HG02973 (cell line): ENCODE results near the gene GMDS.

Experiments
- ATAC-seq: cut with Tn5 transposase; IDR thresholded peaks from one replicate; pipeline ENCODE4 v1.9.1; 2021; ENCODE audit warnings: moderate library complexity; ENCODE audit not compliant: unreplicated experiment

GMDS gene

DNA sequence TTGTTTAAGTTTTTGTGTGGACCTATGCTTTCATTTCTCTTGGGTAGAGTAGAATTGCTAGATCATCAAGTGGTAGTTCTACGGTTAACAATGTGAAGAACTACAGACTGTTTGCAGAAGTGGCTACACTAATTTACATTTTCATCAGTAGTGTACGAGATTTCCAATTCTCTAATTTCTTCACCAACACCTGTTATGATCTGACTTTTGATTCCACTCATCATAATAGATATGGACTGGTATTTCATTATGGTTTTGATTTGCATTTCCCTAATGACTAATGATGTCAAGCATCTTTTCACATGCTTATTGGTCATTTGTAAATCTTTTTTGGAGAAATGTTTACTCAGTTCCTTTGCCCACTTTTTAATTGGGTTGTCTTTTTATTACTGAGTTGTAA, 244.4 kb downstream of the GMDS start:
- ATAC-seq: no peak

DNA sequence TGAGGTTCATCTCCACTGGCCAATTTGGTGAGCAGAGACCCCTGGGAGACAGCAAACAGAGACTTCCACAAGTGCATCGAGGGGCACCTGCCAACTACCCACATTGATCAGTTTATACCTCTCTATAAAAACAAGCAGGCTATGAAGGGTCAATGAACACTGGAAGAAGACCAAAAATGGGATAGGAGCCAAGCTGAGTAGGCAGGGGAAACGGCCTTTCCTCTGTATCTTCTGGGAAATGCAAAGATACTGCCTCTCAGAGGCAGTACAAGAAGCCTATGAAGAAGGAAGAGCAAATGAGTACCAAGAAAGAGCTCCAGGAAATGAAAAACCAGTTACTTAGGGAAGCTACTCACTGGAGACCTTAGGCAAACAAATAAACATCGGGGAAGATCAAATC, 247.7 kb downstream of the GMDS start:
- no peak for ATAC-seq

DNA sequence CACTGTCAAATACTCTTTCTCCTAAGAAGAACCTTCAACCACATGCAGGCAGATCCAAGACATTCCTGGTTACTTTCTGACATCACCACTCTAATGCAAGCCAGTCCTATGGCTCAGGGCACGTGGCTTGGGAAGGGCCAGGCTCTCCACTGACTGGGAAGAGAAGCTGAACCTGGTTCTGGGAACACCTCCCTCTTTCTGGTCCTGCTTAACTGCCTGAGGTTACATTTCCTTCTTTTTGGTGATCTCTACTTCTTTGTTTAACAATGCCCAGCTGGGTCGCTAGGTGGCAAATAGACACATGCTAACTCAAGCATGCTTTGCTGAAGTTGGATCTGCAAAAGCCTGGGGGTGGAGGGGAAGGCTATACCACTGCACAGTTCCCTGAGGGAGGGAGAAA, 249.8 kb downstream of the GMDS start:
- ATAC-seq: no peak

DNA sequence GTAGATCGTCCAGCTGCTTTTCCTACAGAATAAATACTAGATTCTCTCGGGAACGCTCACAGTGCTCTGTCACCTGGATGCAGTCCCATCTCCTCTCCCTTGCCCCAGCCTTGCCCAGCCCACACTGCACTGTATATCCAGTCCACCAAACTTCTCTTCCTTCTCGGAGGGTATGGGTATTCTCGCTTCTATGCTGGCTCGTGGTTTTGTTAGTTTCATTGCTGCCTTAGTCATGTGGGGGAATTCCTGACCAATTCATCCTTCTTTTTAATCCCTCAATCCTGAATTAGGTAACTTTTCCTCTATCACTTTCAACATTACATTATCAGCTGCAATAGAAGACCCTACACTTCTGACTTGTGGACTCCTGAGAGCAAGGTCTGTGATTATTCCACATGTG, 252.4 kb downstream of the GMDS start:
- ATAC-seq: no peak

DNA sequence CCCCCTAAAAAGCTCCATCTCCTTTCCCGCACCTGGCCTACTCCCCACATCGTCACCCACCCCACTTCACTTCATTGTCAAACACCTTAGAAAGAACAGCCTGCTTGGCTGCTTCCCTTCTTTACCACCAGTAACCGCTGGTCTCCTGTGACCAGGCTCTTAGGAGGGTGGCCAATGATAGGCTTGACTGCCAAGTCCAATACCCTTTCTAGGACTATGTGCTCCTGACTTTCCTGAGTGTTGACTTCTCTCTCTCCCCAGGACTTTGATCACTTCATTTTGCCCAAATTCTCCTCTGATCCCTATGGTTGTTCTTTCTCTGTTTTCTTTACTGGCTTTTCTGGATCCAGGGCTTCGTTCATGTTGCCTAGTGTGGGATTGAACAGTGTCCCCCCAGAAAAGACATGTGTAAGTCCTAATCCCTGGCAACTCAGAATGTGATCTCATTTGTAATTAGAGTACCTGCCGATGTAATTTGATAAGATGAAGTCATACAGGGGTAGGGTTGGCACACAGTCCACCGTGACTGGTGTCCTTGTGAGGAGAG, 254.0 kb downstream of the GMDS start:
- ATAC-seq: no peak

DNA sequence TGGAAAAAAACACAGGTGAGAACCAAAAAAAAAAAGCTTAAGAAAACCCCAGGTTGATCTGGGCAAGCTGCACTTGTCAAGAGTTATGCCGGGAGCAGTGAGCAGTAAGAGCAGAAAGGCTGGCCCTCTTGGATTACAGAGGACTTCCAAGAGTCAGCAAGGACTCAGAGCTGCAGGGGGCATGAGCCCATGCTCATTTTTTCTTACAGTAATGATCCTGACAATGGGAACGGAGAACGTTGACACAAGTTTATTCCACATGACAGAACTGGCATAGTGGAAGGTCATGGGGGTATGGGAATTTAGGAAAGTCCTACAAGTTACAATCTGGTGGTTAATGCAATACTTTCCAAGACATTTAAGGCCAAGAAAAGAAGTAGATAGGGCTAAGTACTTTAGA, 256.6 kb downstream of the GMDS start:
- ATAC-seq: no peak

DNA sequence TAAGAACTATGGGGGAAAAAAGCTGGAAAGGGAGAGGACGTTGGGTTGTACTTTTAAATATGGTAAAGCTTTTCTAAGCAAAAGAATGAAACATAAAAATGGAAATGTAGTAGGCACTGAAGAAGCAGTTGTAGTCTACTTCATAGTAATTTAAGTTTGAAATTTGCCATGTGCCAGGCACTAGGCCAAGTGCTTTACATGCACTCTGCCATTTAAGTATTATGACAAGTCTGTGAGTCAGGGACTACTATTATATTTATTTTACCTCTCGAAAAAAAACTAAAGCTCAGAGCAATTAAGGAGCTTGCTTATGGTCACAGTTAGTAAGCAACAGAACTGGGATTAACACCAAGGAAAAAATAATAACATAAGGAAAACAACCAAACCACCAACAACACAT, 257.8 kb downstream of the GMDS start:
- no peak for ATAC-seq

DNA sequence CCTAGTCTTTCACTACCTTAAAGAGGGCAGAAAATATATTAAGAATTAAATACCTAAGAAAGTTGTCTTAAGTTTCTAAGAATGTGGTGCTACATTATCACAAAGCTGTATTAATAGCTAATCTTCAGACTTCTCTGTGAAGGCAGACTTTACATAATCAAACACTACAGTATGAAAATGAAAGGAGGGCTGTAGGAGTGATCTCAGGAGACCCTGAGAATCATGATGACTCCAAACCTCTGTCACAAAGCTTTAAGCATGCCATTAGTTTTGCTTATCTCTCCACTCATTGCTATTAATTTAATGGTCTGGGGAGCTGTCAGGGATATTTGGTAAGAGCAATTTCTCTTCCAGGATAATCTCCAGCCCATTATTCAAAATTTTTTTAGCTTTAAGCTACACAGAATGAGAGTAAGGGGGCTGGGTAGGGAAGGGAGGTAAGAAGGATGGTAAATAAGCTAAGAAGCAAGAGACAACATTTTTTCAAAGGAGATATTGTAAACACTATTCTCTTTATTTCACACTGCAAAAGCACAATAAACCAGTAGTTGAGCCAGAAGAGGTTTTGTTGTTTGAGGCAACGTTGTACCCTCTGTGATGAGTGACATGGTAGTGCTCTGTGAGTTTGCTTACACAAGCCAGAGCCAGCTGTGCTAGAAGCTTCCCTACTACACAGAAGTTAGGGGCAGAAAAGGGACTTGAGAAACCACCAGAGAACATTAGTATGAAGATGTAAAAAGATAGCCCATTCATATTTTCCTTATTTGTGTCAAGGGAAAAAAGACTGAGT, 258.8 kb downstream of the GMDS start:
- no peak for ATAC-seq

DNA sequence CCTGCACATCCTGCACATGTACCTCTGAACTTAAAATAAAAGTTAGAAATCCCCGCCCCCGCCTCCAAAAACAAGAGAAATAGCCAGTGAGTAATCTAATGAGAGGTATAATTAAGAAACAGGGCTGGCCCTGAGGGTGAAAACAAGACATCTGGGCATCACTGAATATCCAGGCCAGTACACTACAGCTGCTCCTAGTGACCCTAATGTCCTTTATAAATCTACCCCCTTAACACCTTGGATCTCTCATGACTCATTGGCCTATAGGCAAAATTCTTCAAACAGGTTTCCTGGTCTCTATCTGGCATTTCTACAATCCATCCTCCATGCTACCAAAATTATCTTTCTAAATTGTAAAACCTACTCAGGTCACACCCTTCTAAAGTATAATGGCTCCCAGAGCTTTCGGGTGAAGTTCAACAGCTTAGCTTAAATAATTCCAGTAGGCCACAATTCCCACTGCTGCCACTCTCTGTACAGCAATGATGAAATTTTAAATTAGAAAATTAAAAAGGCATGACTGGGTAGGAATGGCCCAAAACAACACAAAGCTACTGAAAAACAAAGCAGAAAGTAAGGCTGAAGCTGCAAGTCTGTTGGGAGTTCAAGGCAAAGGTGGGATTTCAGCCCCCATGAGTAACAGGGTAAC, 260.9 kb downstream of the GMDS start:
- no peak for ATAC-seq

DNA sequence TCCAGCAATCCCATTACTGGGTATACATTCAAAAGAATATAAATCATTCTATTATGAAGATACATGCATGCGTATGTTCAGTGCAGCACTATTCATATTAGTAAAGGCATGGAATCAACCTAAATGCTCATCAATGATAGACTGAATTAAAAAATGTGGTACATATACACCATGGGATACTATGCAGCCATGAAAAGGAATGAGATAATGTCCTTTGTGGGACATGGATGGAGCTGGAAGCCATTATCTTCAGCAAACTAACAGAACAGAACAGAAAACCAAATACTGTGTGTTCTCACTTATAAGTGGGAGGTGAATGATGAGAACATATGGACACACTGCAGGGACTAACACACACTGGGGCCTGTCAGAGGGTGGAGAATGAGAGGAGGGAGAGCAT, 261.6 kb downstream of the GMDS start:
- ATAC-seq: no peak

DNA sequence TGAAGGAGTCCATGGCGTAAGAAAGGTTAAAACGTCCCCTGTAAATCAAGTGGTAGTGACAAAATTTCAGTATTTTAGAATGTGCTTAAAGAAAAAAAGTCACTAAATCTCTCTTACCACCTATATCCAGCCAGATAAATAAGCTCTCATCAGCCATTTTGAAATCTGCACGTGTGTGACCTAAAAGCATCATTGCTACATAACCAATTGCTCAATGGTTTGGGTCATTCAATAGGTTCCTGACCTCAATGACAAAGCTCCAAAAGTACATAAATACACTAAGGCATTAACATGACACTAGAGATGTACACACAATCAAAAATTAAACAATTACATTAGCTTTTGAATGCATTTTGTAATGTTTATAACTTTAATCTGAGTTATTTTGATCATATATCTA, 272.4 kb downstream of the GMDS start:
- ATAC-seq: no peak

DNA sequence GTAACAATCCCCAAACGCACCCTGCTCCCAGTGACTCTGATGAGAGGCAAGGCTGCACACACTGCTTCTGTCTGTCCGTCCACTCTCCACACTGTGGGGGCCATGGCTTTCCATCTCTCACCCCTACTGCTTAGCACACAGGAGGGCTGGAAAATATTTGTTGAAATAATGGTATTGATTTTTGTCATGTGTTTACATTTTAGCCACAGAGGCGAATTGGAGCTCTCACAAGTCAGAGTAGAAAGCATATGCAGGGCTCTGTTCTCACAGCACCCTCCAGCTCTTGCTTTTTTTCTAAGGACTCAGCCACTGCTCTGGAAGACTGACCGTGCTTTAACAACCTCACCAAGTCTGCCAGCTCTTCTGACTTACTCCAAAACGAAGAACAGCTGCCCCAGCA, 273.8 kb downstream of the GMDS start:
- ATAC-seq: no peak

DNA sequence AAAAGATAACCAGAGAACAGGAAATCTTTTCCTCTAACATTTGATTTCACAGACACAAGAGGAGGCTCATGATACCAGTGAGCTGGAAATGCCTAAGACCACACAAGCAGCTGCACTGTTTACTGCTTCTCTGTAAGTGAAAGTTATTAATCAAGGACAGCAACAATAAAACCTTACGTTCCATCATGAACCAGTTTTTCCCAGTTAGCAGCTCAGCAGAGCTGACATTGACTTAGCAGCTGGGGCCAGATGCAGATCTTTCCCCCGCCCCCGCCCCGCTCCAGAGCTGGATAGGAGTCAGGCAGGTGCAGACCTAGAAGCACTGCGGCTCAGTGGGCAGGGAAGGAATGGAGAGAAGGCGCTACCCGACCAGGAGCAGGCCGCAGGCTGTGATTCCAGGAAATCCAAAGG, 275.2 kb downstream of the GMDS start:
- ATAC-seq: no peak

DNA sequence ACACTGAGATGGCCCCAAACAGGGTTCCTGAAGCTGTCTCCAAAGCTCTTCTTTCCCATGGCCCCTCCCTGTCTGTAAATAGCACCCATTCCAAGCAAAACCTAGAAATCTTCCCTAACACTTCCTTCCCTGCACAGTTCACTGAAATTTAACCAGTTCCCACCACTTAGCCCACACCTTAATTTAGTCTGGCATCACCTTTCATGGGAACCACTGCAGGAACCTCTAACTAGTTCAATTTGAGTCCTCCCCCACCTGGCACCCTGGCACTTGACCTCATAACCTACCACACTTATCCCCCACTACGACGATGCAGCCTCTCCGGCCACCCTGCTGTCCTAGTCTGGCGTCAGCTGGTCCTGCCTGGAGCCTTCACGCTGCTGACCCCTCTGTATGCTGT, 278.7 kb downstream of the GMDS start:
- ATAC-seq: no peak

DNA sequence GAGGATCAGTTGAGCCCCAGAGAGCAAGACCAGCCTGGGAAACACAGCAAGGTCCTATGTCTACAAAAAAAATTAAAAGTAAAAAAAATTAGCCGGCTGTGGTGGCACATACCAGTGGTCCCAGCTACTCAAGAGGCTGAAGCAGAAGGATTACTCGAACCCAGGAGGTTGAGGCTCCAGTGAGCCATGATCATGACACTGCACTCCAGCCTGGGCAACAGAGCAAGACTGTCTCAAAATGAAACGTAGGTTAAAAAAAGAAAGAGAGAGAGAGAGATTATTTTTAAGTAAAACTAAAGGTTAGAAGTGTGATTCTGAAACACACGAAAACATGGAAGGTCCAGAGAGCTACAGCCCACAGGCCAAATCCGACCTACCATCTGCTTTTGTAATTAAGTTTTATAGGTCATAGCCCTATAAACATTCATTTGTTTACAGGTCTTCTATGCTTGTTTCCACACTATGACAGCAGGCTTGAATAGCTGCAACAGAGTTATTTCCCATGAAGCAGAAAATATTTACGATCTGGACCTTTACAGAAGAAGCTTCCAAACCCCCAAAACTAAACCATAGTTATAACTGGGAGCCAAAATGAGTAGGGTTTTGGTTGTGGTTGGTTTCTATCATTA, 279.7 kb downstream of the GMDS start:
- ATAC-seq: no peak

DNA sequence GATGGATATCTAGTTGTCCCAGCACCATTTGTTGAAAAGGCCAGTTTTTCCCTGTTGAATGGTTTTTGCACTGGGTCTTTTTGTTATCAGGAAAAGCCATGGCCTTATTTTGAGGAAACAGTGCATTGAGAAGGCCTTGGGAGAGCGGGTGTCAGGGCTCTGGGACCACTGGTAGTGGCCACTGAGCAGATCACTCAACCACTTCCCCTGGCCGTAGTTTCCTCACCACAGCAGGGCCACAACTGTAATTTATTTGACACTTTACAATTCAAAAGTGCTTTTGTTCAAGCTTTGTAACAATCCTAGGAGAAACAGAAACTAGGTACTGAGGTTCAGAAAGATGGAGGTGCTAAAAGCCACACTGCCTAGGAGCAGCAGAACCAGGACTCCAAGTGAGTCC, 281.8 kb downstream of the GMDS start:
- ATAC-seq: no peak

DNA sequence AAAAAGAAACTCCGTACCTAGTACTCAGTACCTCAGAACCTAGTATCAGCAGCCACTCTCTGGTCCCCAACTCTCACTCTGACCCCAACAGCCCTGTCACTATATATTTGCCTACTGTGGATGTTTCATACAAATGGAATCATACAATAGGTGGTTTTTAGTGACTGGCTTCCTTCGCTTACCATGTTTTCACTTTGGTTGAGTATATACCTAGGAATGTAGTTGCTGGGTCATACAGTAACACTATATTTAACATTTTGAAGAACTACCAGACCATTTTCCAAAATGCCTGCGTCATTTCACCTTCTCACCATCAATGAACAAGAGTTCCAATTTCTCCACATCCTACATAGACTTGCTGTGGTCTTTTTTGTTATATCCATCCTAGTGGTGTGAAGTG, 283.2 kb downstream of the GMDS start:
- no peak for ATAC-seq

DNA sequence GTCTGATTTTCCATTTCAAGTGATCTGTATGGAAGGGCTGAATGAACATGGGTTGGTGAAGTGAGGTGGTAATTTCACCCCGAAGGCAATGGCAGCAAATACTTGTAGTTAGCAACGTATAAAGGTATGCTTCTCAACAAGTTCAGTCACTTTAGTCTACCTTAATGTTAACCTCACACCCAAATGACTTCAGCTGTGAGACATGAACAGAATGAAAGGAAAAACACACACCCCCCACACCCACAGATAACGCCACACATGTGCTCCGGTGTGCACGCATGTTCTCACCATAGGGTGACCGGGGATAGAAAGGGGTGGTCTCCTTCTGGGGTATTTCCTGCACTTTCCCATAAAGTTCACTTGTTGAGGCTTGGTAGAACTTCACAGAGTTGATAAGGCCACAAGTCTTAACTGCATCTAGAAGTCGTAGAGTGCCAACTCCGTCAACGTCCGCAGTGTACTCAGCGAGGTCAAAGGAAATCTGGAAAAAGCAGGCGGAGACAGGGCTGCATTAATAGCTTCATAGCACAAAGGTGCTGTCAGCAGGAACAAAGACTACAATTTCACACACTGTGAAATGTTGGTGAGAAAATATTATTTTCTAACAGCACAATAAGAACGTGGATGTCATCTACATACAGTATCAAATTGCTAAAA, 284.8 kb downstream of the GMDS start:
- ATAC-seq: no peak

DNA sequence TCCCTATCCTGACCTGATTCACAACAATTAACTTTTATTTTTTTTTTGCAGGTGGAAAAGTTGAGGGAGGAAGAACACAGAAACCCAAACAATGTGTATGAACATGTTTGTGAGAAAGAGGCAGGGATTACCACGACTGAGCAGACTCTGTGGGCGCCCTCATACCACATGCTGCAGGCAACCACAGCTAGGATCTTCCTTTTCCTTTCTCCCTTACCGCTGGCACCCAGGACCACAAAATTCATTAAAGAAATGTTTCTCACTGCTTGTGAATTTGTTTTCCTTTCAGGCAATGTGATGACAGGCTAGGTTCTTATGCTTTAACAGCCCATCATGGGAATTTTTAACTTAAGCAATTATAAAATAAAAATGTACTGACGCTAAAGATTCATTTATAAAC, 287.1 kb downstream of the GMDS start:
- ATAC-seq: no peak

DNA sequence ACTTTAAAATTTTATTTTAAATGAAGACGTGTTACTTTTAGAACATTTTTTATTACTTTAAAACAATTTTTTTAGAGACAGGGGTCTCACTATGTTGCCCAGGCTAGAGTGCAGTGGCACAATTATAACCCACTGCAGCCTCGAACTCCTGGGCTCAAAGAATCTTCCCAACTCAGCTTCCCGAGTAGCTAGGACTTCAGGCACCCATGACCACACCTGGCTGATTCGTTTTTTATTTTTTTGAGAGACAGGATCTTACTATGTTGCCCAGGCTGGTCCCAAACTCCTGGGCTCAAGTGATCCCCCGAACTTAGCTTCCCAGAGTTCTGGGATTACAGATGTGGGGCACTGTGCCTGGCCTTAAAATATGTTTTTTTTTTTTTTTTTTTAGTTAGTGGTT, 287.7 kb downstream of the GMDS start:
- ATAC-seq: no peak

DNA sequence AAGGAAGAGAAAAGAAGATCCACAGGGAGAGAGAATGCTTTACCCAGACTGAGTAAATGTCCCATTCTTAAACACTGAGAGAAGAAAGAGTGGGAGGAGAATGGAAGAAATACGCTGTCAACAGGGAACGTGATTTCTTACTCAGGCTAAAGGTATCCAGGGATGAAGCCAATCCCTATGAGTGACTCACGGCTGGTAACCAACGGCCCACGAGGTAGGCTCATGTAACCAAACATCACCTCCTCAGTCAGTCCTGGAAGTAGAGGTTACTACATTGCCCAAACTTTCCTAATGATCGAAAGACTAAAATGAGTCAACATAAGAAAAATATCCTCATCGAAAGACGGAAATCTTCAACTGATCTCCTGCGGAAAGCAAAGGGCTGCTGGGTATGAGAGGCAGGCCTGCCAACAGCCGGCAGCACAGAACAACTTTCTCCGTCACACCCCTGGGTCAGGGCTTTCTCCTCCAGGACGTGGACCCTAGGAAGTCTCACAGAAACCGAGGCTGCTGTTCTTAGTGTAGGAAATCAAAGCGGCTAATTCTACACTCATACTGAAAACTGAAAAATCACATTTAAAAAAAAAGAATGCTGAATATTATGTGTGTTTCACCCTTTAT, 292.6 kb downstream of the GMDS start:
- ATAC-seq: no peak
